GM23338 (cell line): ENCODE measurements around the gene PNKP. TPM values are rescaled to one million over a fixed set of nuclear protein-coding genes. Genes with fewer than 3 reads are reported as not detected.

Source experiments
- ATAC-seq: fragments of 200-7000 bp; cut with Tn5 transposase; 3 replicates; pipeline ENCODE4 v1.9.1; 2020
- DNase-seq: peaks from one replicate; pipeline ENCODE4 v3.0.0-alpha.2; 2015; ENCODE audit warnings: low spot score
- H2AFZ ChIP-seq: fragments of 200-600 bp; sonication (generic); 2 replicates; pipeline ENCODE4 v1.8.0; 2016; ENCODE audit warnings: antibody characterized with exemption, mild to moderate bottlenecking, moderate library complexity
- H3F3A ChIP-seq: fragments of 200-600 bp; sonication (generic); replicated peaks from 2 replicates; pipeline ENCODE4 v1.8.0; 2017; ENCODE audit warnings: antibody characterized with exemption, mixed run types, low read depth
- H3K27ac ChIP-seq: fragments of 200-600 bp; sonication (generic); 2 replicates; pipeline ENCODE4 v1.6.1; 2016; ENCODE audit warnings: low read depth
- H3K27me3 ChIP-seq: fragments of 200-600 bp; sonication (generic); 2 replicates; pipeline ENCODE4 v1.8.0; 2016; ENCODE audit warnings: mild to moderate bottlenecking, mixed run types, moderate library complexity; ENCODE audit not compliant: insufficient read depth
- H3K36me3 ChIP-seq: fragments of 200-600 bp; sonication (generic); 2 replicates; pipeline ENCODE4 v1.8.0; 2016; ENCODE audit warnings: mild to moderate bottlenecking; ENCODE audit not compliant: insufficient read depth
- H3K4me1 ChIP-seq: fragments of 200-600 bp; sonication (generic); 2 replicates; pipeline ENCODE4 v1.8.0; 2016; ENCODE audit warnings: mild to moderate bottlenecking, moderate library complexity; ENCODE audit not compliant: insufficient read depth
- H3K4me2 ChIP-seq: fragments of 200-600 bp; sonication (generic); 2 replicates; pipeline ENCODE4 v1.7.1; 2017; ENCODE audit warnings: mixed run types
- H3K4me3 ChIP-seq: fragments of 200-600 bp; sonication (generic); 2 replicates; pipeline ENCODE4 v1.6.1; 2016; ENCODE audit warnings: mixed run types
- H3K79me2 ChIP-seq: fragments of 200-600 bp; sonication (generic); replicated peaks from 2 replicates; pipeline ENCODE4 v1.8.0; 2017; ENCODE audit warnings: mild to moderate bottlenecking; ENCODE audit not compliant: insufficient read depth
- H3K9me2 ChIP-seq: fragments of 200-600 bp; sonication (generic); 2 replicates; pipeline ENCODE4 v1.8.0; 2017; ENCODE audit not compliant: insufficient read depth
- H4K20me1 ChIP-seq: fragments of 200-600 bp; sonication (generic); replicated peaks from 2 replicates; pipeline ENCODE4 v1.8.0; 2017; ENCODE audit warnings: mild to moderate bottlenecking; ENCODE audit not compliant: insufficient read depth
- H3K27ac Mint-ChIP-seq: 2 replicates; pipeline ENCODE4 v1.8.0; 2020; ENCODE audit warnings: inconsistent platforms, mild to moderate bottlenecking, moderate library complexity, mixed read lengths
- H3K27me3 Mint-ChIP-seq: 3 replicates; pipeline ENCODE4 v1.8.0; 2022; ENCODE audit warnings: low read depth, mild to moderate bottlenecking, moderate library complexity, mixed read lengths, inconsistent platforms; ENCODE audit not compliant: insufficient read depth, poor library complexity
- H3K36me3 Mint-ChIP-seq: 3 replicates; pipeline ENCODE4 v1.8.0; 2021; ENCODE audit warnings: low read depth, mild to moderate bottlenecking, inconsistent platforms, moderate library complexity, mixed read lengths
- H3K4me1 Mint-ChIP-seq: 3 replicates; pipeline ENCODE4 v1.8.0; 2020; ENCODE audit warnings: mild to moderate bottlenecking, inconsistent platforms, mixed read lengths
- H3K4me3 Mint-ChIP-seq: 3 replicates; pipeline ENCODE4 v1.8.0; 2021; ENCODE audit warnings: moderate library complexity, mild to moderate bottlenecking, inconsistent platforms, mixed read lengths
- H3K9me3 Mint-ChIP-seq: 3 replicates; pipeline ENCODE4 v1.8.0; 2020; ENCODE audit warnings: moderate library complexity, mild to moderate bottlenecking, inconsistent platforms, mixed read lengths
- CREB1 ChIP-seq: fragments of 250-450 bp; sonication (Bioruptor Pico); IDR thresholded peaks from 2 replicates; pipeline ENCODE4 v1.5.0; 2020; ENCODE audit warnings: low read depth, mild to moderate bottlenecking, moderate library complexity
- CTCF ChIP-seq, 2 experiments: fragments of 200-600 bp in 1 of 2; sonication (generic) in 1 of 2; conservative IDR thresholded peaks; 2 replicates each; pipeline versions ENCODE4 v1.5.1 to v1.6.1; 2016 to 2017; ENCODE audit warnings: antibody characterized with exemption in 2 of 2, low read depth in 2 of 2, mild to moderate bottlenecking in 2 of 2, moderate library complexity in 1 of 2
- ETS1 ChIP-seq: IDR thresholded peaks from 2 replicates; pipeline ENCODE4 v1.6.1; 2016; ENCODE audit warnings: antibody characterized with exemption
- EZH2 ChIP-seq: fragments of 200-600 bp; sonication (generic); IDR thresholded peaks from one replicate; pipeline ENCODE4 v1.8.0; 2017; ENCODE audit warnings: antibody characterized with exemption, mild to moderate bottlenecking, low read depth; ENCODE audit not compliant: unreplicated experiment
- EZH2phosphoT487 ChIP-seq: fragments of 200-600 bp; sonication (generic); IDR thresholded peaks from one replicate; pipeline ENCODE4 v1.8.1; 2018; ENCODE audit warnings: antibody characterized with exemption; ENCODE audit not compliant: unreplicated experiment
- JUNB ChIP-seq: IDR thresholded peaks from one replicate; pipeline ENCODE4 v1.6.1; 2016; ENCODE audit warnings: antibody characterized with exemption; ENCODE audit not compliant: unreplicated experiment
- NANOG ChIP-seq: IDR thresholded peaks from 2 replicates; pipeline ENCODE4 v1.6.1; 2016; ENCODE audit warnings: antibody characterized with exemption, borderline replicate concordance
- POLR2AphosphoS5 ChIP-seq: IDR thresholded peaks from 2 replicates; pipeline ENCODE4 v1.6.1; 2016; ENCODE audit warnings: antibody characterized with exemption, low read depth
- REST ChIP-seq: IDR thresholded peaks from one replicate; pipeline ENCODE4 v1.6.1; 2018; ENCODE audit warnings: antibody characterized with exemption; ENCODE audit not compliant: unreplicated experiment
- STAT1 ChIP-seq: IDR thresholded peaks from one replicate; pipeline ENCODE4 v1.6.1; 2016; ENCODE audit warnings: antibody characterized with exemption; ENCODE audit not compliant: unreplicated experiment
- ZNF114 ChIP-seq: fragments of 250-450 bp; sonication (Bioruptor Pico); IDR thresholded peaks from 2 replicates; pipeline ENCODE4 v1.5.0; 2020; ENCODE audit warnings: mild to moderate bottlenecking, moderate library complexity
- ZNF331 ChIP-seq: fragments of 250-450 bp; sonication (Bioruptor Pico); IDR thresholded peaks from 2 replicates; pipeline ENCODE4 v1.5.0; 2020; ENCODE audit warnings: low read depth, mild to moderate bottlenecking, moderate library complexity
- polyA plus RNA-seq: library from polyadenylated mRNA; unstranded; fragments of >200 nt; fragmentation: Nextera tagmentation; extraction: Ambion mirVana; gene quantifications from 2 replicates; pipeline ENCODE4 v1.2.1, GENCODE V29; 2016
- total RNA-seq: library from RNA; depleted of rRNA; stranded (reverse); fragments of >200 nt; shearing (Covaris generic); gene quantifications from 2 replicates; pipeline ENCODE4 v1.2.3, GENCODE V29; 2014
- TF ChIP-seq, protein P1 (sequence below): fragments of 250-450 bp; sonication (Bioruptor Pico); IDR thresholded peaks from 2 replicates; pipeline ENCODE4 v1.5.0; 2020; ENCODE audit warnings: mild to moderate bottlenecking, moderate library complexity

Gene PNKP
- total and polyA plus RNA-seq, 2 experiments from 2014 or later = 99.6 to 109 TPM

DNA sequence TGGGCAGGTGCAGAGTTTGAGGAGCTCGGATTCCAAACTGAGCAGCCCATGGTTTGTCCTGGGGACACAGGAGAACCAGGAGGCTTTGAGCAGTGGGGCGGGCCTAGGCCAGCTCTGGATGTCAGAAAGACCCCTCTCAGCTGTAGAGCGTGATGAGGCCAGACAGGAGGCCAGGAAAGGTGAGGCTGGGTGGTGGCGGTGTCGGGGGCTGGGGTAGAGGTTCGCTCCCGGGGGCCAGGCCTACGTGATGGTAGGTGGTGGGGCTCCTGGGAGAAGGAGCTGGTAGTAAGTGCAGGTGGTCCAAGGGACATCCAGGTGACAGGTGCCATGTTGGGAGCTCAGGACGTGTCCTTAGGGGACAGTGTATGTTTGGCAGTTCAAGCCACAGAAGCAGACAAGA is 30.0 kb downstream of the PNKP start:
- Mint-ChIP-seq H3K36me3 (peaks cover 51% of the 10 kb centered on the region), H3K9me3 (no peaks in the 10 kb centered on the region; the same call in 2 of the 3 replicates), H3K27ac (no peak overlapping the region), H3K27me3 (peaks cover 18% of the 10 kb centered on the region), H3K4me3 (no peak overlapping the region), H3K4me1 (peaks cover 6% of the 10 kb centered on the region)
- no peaks in the 10 kb centered on the region for H3K36me3 ChIP-seq
- no peaks in the 10 kb centered on the region for H3K9me2 ChIP-seq
- H3K4me1 ChIP-seq = no peaks in the 10 kb centered on the region
- H3K79me2 ChIP-seq = no peaks in the 10 kb centered on the region
- H3F3A ChIP-seq = 0 out of 2 replicates have a peak, but pooled peaks cover 3% of the 10 kb centered on the region
- ATAC-seq = no peak
- no peak overlapping the region for H3K27ac ChIP-seq
- no peak overlapping the region for H2AFZ ChIP-seq
- H4K20me1 ChIP-seq = peaks cover 4% of the 10 kb centered on the region; the same call in 1 of the 2 replicates
- DNase-seq = no peak
- H3K4me2 ChIP-seq = no peak overlapping the region
- no peak overlapping the region for H3K4me3 ChIP-seq
- no peaks in the 10 kb centered on the region for H3K27me3 ChIP-seq
- TF ChIP-seq ZNF331 (CRISPR knock-in tag) (no peak), CREB1 (CRISPR knock-in tag) (no peak), REST (no peak), POLR2AphosphoS5 (no peak), EZH2phosphoT487 (no peak), EZH2 (no peak), NANOG (no peak), ZNF114 (CRISPR knock-in tag) (no peak), CTCF (conservative IDR thresholded peaks at IDR 0.05; ENCODE audit: low read depth in 2 of 2) (no peak), STAT1 (no peak), ETS1 (no peak), JUNB (no peak)
- TF ChIP-seq, protein P1, sequence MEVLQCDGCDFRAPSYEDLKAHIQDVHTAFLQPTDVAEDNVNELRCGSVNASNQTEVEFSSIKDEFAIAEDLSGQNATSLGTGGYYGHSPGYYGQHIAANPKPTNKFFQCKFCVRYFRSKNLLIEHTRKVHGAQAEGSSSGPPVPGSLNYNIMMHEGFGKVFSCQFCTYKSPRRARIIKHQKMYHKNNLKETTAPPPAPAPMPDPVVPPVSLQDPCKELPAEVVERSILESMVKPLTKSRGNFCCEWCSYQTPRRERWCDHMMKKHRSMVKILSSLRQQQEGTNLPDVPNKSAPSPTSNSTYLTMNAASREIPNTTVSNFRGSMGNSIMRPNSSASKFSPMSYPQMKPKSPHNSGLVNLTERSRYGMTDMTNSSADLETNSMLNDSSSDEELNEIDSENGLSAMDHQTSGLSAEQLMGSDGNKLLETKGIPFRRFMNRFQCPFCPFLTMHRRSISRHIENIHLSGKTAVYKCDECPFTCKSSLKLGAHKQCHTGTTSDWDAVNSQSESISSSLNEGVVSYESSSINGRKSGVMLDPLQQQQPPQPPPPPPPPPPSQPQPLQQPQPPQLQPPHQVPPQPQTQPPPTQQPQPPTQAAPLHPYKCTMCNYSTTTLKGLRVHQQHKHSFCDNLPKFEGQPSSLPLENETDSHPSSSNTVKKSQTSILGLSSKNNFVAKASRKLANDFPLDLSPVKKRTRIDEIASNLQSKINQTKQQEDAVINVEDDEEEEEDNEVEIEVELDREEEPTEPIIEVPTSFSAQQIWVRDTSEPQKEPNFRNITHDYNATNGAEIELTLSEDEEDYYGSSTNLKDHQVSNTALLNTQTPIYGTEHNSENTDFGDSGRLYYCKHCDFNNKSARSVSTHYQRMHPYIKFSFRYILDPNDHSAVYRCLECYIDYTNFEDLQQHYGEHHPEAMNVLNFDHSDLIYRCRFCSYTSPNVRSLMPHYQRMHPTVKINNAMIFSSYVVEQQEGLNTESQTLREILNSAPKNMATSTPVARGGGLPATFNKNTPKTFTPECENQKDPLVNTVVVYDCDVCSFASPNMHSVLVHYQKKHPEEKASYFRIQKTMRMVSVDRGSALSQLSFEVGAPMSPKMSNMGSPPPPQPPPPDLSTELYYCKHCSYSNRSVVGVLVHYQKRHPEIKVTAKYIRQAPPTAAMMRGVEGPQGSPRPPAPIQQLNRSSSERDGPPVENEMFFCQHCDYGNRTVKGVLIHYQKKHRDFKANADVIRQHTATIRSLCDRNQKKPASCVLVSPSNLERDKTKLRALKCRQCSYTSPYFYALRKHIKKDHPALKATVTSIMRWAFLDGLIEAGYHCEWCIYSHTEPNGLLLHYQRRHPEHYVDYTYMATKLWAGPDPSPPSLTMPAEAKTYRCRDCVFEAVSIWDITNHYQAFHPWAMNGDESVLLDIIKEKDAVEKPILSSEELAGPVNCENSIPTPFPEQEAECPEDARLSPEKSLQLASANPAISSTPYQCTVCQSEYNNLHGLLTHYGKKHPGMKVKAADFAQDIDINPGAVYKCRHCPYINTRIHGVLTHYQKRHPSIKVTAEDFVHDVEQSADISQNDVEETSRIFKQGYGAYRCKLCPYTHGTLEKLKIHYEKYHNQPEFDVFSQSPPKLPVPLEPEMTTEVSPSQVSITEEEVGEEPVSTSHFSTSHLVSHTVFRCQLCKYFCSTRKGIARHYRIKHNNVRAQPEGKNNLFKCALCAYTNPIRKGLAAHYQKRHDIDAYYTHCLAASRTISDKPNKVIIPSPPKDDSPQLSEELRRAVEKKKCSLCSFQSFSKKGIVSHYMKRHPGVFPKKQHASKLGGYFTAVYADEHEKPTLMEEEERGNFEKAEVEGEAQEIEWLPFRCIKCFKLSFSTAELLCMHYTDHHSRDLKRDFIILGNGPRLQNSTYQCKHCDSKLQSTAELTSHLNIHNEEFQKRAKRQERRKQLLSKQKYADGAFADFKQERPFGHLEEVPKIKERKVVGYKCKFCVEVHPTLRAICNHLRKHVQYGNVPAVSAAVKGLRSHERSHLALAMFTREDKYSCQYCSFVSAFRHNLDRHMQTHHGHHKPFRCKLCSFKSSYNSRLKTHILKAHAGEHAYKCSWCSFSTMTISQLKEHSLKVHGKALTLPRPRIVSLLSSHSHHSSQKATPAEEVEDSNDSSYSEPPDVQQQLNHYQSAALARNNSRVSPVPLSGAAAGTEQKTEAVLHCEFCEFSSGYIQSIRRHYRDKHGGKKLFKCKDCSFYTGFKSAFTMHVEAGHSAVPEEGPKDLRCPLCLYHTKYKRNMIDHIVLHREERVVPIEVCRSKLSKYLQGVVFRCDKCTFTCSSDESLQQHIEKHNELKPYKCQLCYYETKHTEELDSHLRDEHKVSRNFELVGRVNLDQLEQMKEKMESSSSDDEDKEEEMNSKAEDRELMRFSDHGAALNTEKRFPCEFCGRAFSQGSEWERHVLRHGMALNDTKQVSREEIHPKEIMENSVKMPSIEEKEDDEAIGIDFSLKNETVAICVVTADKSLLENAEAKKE (CRISPR knock-in tag) = no peak
